Tibial artery (tissue), 4 donors: ENCODE data around the gene TIAM1.

Source experiments
- DNase-seq, 2 donors: peaks; one replicate each; pipeline ENCODE4 v3.0.0-alpha.2; 2019
- H3K27ac ChIP-seq, 2 donors: fragments of 200-600 bp; sonication (generic) in 1 of 2; 1 replicate in 1 of 2; 2 replicates in 1 of 2; pipeline ENCODE4 v1.5.1; 2018 to 2019; ENCODE audit warnings: mild to moderate bottlenecking in 1 of 2
- H3K27me3 ChIP-seq, 2 donors: fragments of 200-600 bp; sonication (generic) in 1 of 2; one replicate each; pipeline versions ENCODE4 v1.5.1 to v1.6.0; 2016 to 2019
- H3K36me3 ChIP-seq, 3 donors: fragments of 200-600 bp; sonication (generic) in 2 of 3; one replicate each; pipeline ENCODE4 v1.5.1; 2016 to 2019; ENCODE audit warnings: mild to moderate bottlenecking in 2 of 3
- H3K4me1 ChIP-seq, 4 donors: fragments of 200-600 bp; sonication (generic) in 2 of 4; 1 replicate in 3 of 4; 2 replicates in 1 of 4; pipeline ENCODE4 v1.5.1; 2016 to 2019
- H3K4me3 ChIP-seq, 2 donors: fragments of 200-600 bp; sonication (generic) in 1 of 2; 1 replicate in 1 of 2; 2 replicates in 1 of 2; pipeline ENCODE4 v1.5.1; 2018 to 2019; ENCODE audit warnings: mild to moderate bottlenecking in 2 of 2
- H3K9me3 ChIP-seq, 3 donors: fragments of 200-600 bp; sonication (generic) in 1 of 3; one replicate each; pipeline ENCODE4 v1.5.1; 2016 to 2019
- intact Hi-C: fragments of 100-400 bp; cut with DNase I; formaldehyde crosslinking; loops from one replicate; pipeline ENCODE4 v1.15.0; 2023; ENCODE audit warnings: low total_unique reads
- TF ChIP-seq, protein P1 (sequence below), 2 experiments: fragments of 200-600 bp in 1 of 2; fragments of 450-650 bp in 1 of 2; IDR thresholded peaks; one replicate each; pipeline ENCODE4 v1.5.1; 2017 to 2019; ENCODE audit warnings: antibody characterized with exemption in 2 of 2, mild to moderate bottlenecking in 1 of 2, moderate library complexity in 1 of 2

Gene TIAM1

GRCh38 chr21:31337086-31337485 is 7.0 kb downstream of the TIAM1 start:
- intact Hi-C loops, result no loop called here
- H3K4me3 ChIP-seq, result no peak overlapping the region
- DNase-seq, result no peak
- H3K9me3 ChIP-seq, result no peaks in the 10 kb centered on the region
- no peaks in the 10 kb centered on the region for H3K36me3 ChIP-seq
- no peaks in the 10 kb centered on the region for H3K4me1 ChIP-seq
- TF ChIP-seq, protein P1, sequence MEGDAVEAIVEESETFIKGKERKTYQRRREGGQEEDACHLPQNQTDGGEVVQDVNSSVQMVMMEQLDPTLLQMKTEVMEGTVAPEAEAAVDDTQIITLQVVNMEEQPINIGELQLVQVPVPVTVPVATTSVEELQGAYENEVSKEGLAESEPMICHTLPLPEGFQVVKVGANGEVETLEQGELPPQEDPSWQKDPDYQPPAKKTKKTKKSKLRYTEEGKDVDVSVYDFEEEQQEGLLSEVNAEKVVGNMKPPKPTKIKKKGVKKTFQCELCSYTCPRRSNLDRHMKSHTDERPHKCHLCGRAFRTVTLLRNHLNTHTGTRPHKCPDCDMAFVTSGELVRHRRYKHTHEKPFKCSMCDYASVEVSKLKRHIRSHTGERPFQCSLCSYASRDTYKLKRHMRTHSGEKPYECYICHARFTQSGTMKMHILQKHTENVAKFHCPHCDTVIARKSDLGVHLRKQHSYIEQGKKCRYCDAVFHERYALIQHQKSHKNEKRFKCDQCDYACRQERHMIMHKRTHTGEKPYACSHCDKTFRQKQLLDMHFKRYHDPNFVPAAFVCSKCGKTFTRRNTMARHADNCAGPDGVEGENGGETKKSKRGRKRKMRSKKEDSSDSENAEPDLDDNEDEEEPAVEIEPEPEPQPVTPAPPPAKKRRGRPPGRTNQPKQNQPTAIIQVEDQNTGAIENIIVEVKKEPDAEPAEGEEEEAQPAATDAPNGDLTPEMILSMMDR (IDR thresholded peaks at IDR 0.05), result no peak
- no peak overlapping the region for H3K27ac ChIP-seq
- no peaks in the 10 kb centered on the region for H3K27me3 ChIP-seq

DNA sequence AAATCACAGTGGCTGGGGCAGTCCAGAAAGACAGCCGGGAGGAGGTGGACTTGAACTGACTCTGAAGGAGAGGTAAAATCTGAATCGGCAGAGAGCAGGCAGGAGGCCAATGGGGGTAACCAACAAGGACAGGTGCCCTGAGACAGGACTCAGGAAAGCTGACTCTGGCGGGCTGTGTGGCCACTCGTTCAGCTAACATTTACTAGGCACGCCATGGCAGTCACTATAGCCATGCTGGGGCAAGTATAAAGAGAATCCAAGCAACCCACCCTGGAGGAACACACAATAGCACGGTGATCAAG is 7.4 kb downstream of the TIAM1 start:
- Histone ChIP-seq H3K9me3 (no peaks in the 10 kb centered on the region), H3K4me3 (no peak overlapping the region), H3K27ac (no peak overlapping the region), H3K27me3 (no peaks in the 10 kb centered on the region), H3K36me3 (no peaks in the 10 kb centered on the region), H3K4me1 (no peaks in the 10 kb centered on the region)
- intact Hi-C loops, result no loop called here
- TF ChIP-seq, protein P1 (IDR thresholded peaks at IDR 0.05), result no peak
- no peak for DNase-seq

DNA sequence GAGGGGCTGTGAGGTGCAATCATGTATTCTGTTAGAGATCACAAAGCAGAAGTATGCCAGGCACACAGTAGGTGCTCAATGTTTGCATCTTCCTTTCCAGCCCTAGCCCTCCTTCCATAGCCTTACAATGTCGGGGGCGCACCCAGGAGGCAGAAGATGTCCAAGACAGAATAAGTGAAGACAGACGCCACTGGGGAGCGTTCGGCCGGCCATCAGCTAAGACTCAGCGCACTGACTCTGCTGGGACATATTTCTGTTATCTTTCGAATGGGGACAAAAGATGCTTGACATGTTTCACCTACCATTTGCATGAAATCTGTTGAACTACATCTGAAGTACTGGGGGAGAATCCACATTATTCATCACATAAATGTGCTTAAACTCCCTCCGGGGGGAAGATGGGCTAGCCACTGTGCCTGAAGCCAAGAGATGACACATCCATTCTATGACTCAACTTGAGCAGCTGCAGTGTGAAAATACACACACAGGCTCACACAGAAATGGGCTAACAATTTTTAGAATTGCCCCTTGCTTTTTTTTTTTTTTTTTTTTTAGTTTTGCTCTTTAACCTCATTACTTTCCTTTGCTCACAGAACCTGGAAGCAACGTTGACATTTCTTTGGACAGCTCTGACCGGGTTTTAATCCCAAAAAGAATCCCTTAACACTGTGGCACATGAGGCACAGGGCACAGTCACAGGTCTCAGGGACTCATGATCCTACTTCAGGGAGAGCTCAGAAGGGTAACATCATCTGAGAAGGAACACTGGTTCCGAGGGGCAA is 7.9 kb downstream of the TIAM1 start:
- H3K27me3 ChIP-seq, result no peaks in the 10 kb centered on the region
- intact Hi-C loops, result no loop called here
- no peak for DNase-seq
- no peak overlapping the region for H3K4me3 ChIP-seq
- H3K36me3 ChIP-seq, result no peaks in the 10 kb centered on the region
- TF ChIP-seq, protein P1 (IDR thresholded peaks at IDR 0.05), result no peak
- H3K4me1 ChIP-seq, result no peaks in the 10 kb centered on the region
- H3K9me3 ChIP-seq, result no peaks in the 10 kb centered on the region
- H3K27ac ChIP-seq, result no peak overlapping the region

DNA sequence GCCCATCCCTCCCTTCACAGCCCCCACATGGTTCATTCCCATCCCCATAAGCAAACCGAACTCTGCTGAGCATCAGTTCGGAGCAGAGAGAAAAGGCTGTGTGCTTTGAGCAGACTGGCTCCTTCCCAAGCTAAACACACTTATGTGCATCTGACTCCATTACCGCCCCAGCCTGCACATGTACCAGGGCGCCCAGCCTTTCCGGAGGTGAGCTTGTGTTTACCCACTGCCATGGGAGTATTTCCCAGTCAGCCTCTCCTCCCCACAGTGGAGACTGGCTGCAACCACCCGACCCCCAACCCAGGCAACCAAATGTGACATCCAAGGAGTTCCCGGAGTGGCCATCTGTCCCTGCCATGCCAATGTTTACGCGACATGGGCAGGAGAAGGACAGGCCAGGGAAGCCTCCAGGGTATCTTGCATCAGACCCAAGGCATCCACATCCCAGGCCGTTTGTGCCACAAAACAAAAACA is 9.4 kb downstream of the TIAM1 start:
- H3K9me3 ChIP-seq, result peaks cover 0 to 6% (median 0%) of the 10 kb centered on the region in 3 donors
- intact Hi-C loops, result no loop called here
- no peaks in the 10 kb centered on the region for H3K4me1 ChIP-seq
- H3K4me3 ChIP-seq, result no peak overlapping the region
- TF ChIP-seq, protein P1 (IDR thresholded peaks at IDR 0.05), result no peak
- H3K36me3 ChIP-seq, result no peaks in the 10 kb centered on the region
- no peak overlapping the region for H3K27ac ChIP-seq
- H3K27me3 ChIP-seq, result no peaks in the 10 kb centered on the region
- no peak for DNase-seq

- Histone ChIP-seq H3K36me3 (no peaks in the 10 kb centered on the region), H3K9me3 (peaks cover 0 to 6% (median 0%) of the 10 kb centered on the region in 3 donors), H3K4me3 (no peak overlapping the region), H3K27ac (no peak overlapping the region), H3K27me3 (no peaks in the 10 kb centered on the region), H3K4me1 (no peaks in the 10 kb centered on the region)
- TF ChIP-seq, protein P1 (IDR thresholded peaks at IDR 0.05), result no peak
- DNase-seq, result no peak
- intact Hi-C loops, result no loop called here
These were observed 11.5 kb downstream of the TIAM1 start for GRCh38 chr21:31332525-31332924.
